Raji (cell line): Measurements from ENCODE around the gene UTP20.
A peak's percentile ranks its signal among the peaks of the same experiment; 100 is the strongest.

ENCODE experiments used
- POLR2A ChIP-seq: IDR thresholded peaks from 2 replicates; pipeline ENCODE4 v1.6.1; 2011; ENCODE audit warnings: low read depth, low read length, control low read depth; ENCODE audit not compliant: insufficient read depth

Gene UTP20

GRCh38 chr12:101368016-101368415 is 88.1 kb downstream of the UTP20 start:
- no peak for TF ChIP-seq POLR2A

GRCh38 chr12:101372431-101372830 is 92.5 kb downstream of the UTP20 start:
- TF ChIP-seq POLR2A, result no peak

- TF ChIP-seq POLR2A, result no peak
Measured at GRCh38 chr12:101375573-101375972, 95.7 kb downstream of the UTP20 start.

- no peak for TF ChIP-seq POLR2A
Measured at GRCh38 chr12:101379149-101379548, 99.2 kb downstream of the UTP20 start.

GRCh38 chr12:101407049-101407435 is 127.1 kb downstream of the UTP20 start:
- TF ChIP-seq POLR2A, result no peak

- peak; percentile 53 for TF ChIP-seq POLR2A
Measured at GRCh38 chr12:101407436-101408345, 127.8 kb downstream of the UTP20 start, which contains the start of gene ARL1. TSS of gene ARL1 (minus strand) at chr12:101407772. CDS start at chr12:101407645, 127 bp downstream.

- TF ChIP-seq POLR2A, result no peak
Measured at GRCh38 chr12:101414533-101415119, 134.7 kb downstream of the UTP20 start.

- TF ChIP-seq POLR2A, result no peak
Measured at GRCh38 chr12:101415228-101415627, 135.3 kb downstream of the UTP20 start.

GRCh38 chr12:101424620-101425019 is 144.7 kb downstream of the UTP20 start:
- no peak for TF ChIP-seq POLR2A

GRCh38 chr12:101430456-101430855 is 150.6 kb downstream of the UTP20 start:
- no peak for TF ChIP-seq POLR2A

- no peak for TF ChIP-seq POLR2A
Measured at GRCh38 chr12:101436136-101436535, 156.2 kb downstream of the UTP20 start.
